Tibial artery (tissue), 4 donors: ENCODE results near the gene TMEM9B.
"Not testable (repeated sequence)": the region's sequence is repeated elsewhere in the genome, so short reads cannot be mapped to it uniquely, and the experiment has no call there.

Experiments
- DNase-seq, 2 donors: peaks; one replicate each; pipeline ENCODE4 v3.0.0-alpha.2; 2019
- H3K27ac ChIP-seq, 2 donors: fragments of 200-600 bp; sonication (generic) in 1 of 2; 1 replicate in 1 of 2; 2 replicates in 1 of 2; pipeline ENCODE4 v1.5.1; 2018 to 2019; ENCODE audit warnings: mild to moderate bottlenecking in 1 of 2
- H3K27me3 ChIP-seq, 2 donors: fragments of 200-600 bp; sonication (generic) in 1 of 2; one replicate each; pipeline versions ENCODE4 v1.5.1 to v1.6.0; 2016 to 2019
- H3K36me3 ChIP-seq, 3 donors: fragments of 200-600 bp; sonication (generic) in 2 of 3; one replicate each; pipeline ENCODE4 v1.5.1; 2016 to 2019; ENCODE audit warnings: mild to moderate bottlenecking in 2 of 3
- H3K4me1 ChIP-seq, 4 donors: fragments of 200-600 bp; sonication (generic) in 2 of 4; 1 replicate in 3 of 4; 2 replicates in 1 of 4; pipeline ENCODE4 v1.5.1; 2016 to 2019
- H3K4me3 ChIP-seq, 2 donors: fragments of 200-600 bp; sonication (generic) in 1 of 2; 1 replicate in 1 of 2; 2 replicates in 1 of 2; pipeline ENCODE4 v1.5.1; 2018 to 2019; ENCODE audit warnings: mild to moderate bottlenecking in 2 of 2
- H3K9me3 ChIP-seq, 3 donors: fragments of 200-600 bp; sonication (generic) in 1 of 3; one replicate each; pipeline ENCODE4 v1.5.1; 2016 to 2019
- CTCF ChIP-seq, 2 experiments: fragments of 200-600 bp in 1 of 2; fragments of 450-650 bp in 1 of 2; IDR thresholded peaks; one replicate each; pipeline ENCODE4 v1.5.1; 2017 to 2019; ENCODE audit warnings: antibody characterized with exemption in 2 of 2, mild to moderate bottlenecking in 1 of 2, moderate library complexity in 1 of 2
- intact Hi-C: fragments of 100-400 bp; cut with DNase I; formaldehyde crosslinking; loops from one replicate; pipeline ENCODE4 v1.15.0; 2023; ENCODE audit warnings: low total_unique reads

The TMEM9B gene

GRCh38 chr11:8964324-8965320 is at the start of gene TMEM9B:
TSS of gene TMEM9B (minus strand) at chr11:8964442. CDS start at chr11:8964313, 129 bp downstream.
- intact Hi-C loops: loop anchor here (2.0 to 10.0 kb wide), 2 partner anchors 38 to 280 kb away; partner anchors contain the start of genes RPL27A and TRIM66
- Histone ChIP-seq H3K27me3 (no peaks in the 10 kb centered on the region), H3K27ac (peak within 1 kb of the TSS; percentile 94 to 98), H3K4me1 (peaks cover 0 to 40% (median 15%) of the 10 kb centered on the region in 4 donors), H3K9me3 (no peaks in the 10 kb centered on the region), H3K4me3 (peak within 1 kb of the TSS; percentile 77 to 82), H3K36me3 (peaks cover 0 to 9% (median 0%) of the 10 kb centered on the region in 3 donors)
- no peak for TF ChIP-seq CTCF (IDR thresholded peaks at IDR 0.05)
- peak; percentile 94 to 95 for DNase-seq

GRCh38 chr11:9013373-9013772 is 49.1 kb upstream of the TMEM9B start:
- intact Hi-C loops: loop anchor here (5.0 kb wide), 1 partner anchor 124 kb away; no protein-coding TSS in a partner anchor
- no peak for TF ChIP-seq CTCF (IDR thresholded peaks at IDR 0.05)
- H3K4me3 ChIP-seq: no peak overlapping the region

GRCh38 chr11:9009538-9009937 is 45.3 kb upstream of the TMEM9B start:
- H3K4me3 ChIP-seq, H3K36me3 ChIP-seq, H3K9me3 ChIP-seq, H3K27ac ChIP-seq, H3K4me1 ChIP-seq, DNase-seq, intact Hi-C loops, H3K27me3 ChIP-seq: not testable (repeated sequence)

More at GRCh38 chr11:9013373-9013772, 49.1 kb upstream of the TMEM9B start:
- no peaks in the 10 kb centered on the region for H3K36me3 ChIP-seq
- H3K27me3 ChIP-seq: no peaks in the 10 kb centered on the region
- H3K27ac ChIP-seq: no peak overlapping the region
- H3K4me1 ChIP-seq: no peaks in the 10 kb centered on the region
- no peaks in the 10 kb centered on the region for H3K9me3 ChIP-seq
- DNase-seq: no peak

GRCh38 chr11:9008661-9009060 is 44.4 kb upstream of the TMEM9B start:
- no peak for DNase-seq
- Histone ChIP-seq H3K27ac (no peak overlapping the region), H3K36me3 (no peaks in the 10 kb centered on the region), H3K4me3 (no peak overlapping the region), H3K27me3 (no peaks in the 10 kb centered on the region), H3K4me1 (peaks cover 0 to 12% (median 9%) of the 10 kb centered on the region in 4 donors), H3K9me3 (no peaks in the 10 kb centered on the region)
- intact Hi-C loops: no loop called here
- TF ChIP-seq CTCF (IDR thresholded peaks at IDR 0.05): no peak

GRCh38 chr11:9008011-9008550 is 43.8 kb upstream of the TMEM9B start:
- no peak for TF ChIP-seq CTCF (IDR thresholded peaks at IDR 0.05)
- H3K9me3 ChIP-seq: no peaks in the 10 kb centered on the region
- H3K4me1 ChIP-seq: peaks cover 0 to 18% (median 15%) of the 10 kb centered on the region in 4 donors
- H3K36me3 ChIP-seq: no peaks in the 10 kb centered on the region
- H3K27ac ChIP-seq: no peak overlapping the region
- no peak overlapping the region for H3K4me3 ChIP-seq
- intact Hi-C loops: no loop called here
- no peak for DNase-seq
- H3K27me3 ChIP-seq: no peaks in the 10 kb centered on the region

- Histone ChIP-seq H3K9me3 (no peaks in the 10 kb centered on the region), H3K27ac (no peak overlapping the region), H3K4me3 (no peak overlapping the region), H3K27me3 (no peaks in the 10 kb centered on the region), H3K36me3 (no peaks in the 10 kb centered on the region), H3K4me1 (peaks cover 0 to 20% (median 18%) of the 10 kb centered on the region in 4 donors)
- intact Hi-C loops: no loop called here
- TF ChIP-seq CTCF (IDR thresholded peaks at IDR 0.05): no peak
- DNase-seq: no peak
These were observed 40.8 kb upstream of the TMEM9B start for GRCh38 chr11:9005087-9005486.
